K562 (cell line): ENCODE results near the gene LRRC57. TPM values are rescaled to one million over a fixed set of nuclear protein-coding genes. Genes with fewer than 3 reads are reported as not detected.

Experiments used
- ARID3A ChIP-seq: IDR thresholded peaks from 2 replicates; pipeline ENCODE4 v1.6.1; 2012; ENCODE audit warnings: low read depth, low read length, improper control_type of control experiment, borderline replicate concordance
- EP400 ChIP-seq: fragments of 450-650 bp; IDR thresholded peaks from 2 replicates; pipeline ENCODE4 v1.6.1; 2017; ENCODE audit warnings: antibody characterized with exemption, mild to moderate bottlenecking, moderate library complexity
- MNT ChIP-seq, 2 experiments: fragments of 450-650 bp; conservative IDR thresholded peaks; 2 replicates each; pipeline ENCODE4 v1.6.1; 2017; ENCODE audit warnings: mild to moderate bottlenecking in 2 of 2, moderate library complexity in 2 of 2
- RBM22 ChIP-seq: fragments of 200-400 bp; formaldehyde crosslinking; IDR thresholded peaks from 2 replicates; pipeline ENCODE4 v1.6.1; 2018; ENCODE audit warnings: low read length, low read depth; ENCODE audit not compliant: poor library complexity, severe bottlenecking
- TCFL5 ChIP-seq: fragments of 250-450 bp; sonication (Bioruptor Pico); conservative IDR thresholded peaks from 2 replicates; pipeline ENCODE4 v1.6.1; 2021; ENCODE audit warnings: mild to moderate bottlenecking, moderate library complexity, matching md5 sums
- TEAD1 ChIP-seq, 2 experiments: fragments of 450-650 bp in 1 of 2; sonication (generic) in 1 of 2; formaldehyde crosslinking; IDR thresholded peaks; 2 replicates each; pipeline versions ENCODE4 v1.4.0 to v1.8.0; 2020 to 2022; ENCODE audit warnings: mild to moderate bottlenecking in 2 of 2, missing genetic modification reagents in 1 of 2
- TFAP4 ChIP-seq: sonication (generic); formaldehyde crosslinking; IDR thresholded peaks from 2 replicates; pipeline ENCODE4 v1.8.0; 2022; ENCODE audit warnings: missing genetic modification reagents, mild to moderate bottlenecking, moderate library complexity, borderline replicate concordance
- ZBTB40 ChIP-seq, 2 experiments: fragments of 450-650 bp in 1 of 2; sonication (generic) in 1 of 2; formaldehyde crosslinking in 1 of 2; IDR thresholded peaks; 2 replicates each; pipeline versions ENCODE4 v1.7.1 to v1.9.0; 2016 to 2022; ENCODE audit warnings: inconsistent platforms in 1 of 2, mild to moderate bottlenecking in 1 of 2, missing genetic modification reagents in 1 of 2
- polyA plus RNA-seq, 8 experiments: library from polyadenylated mRNA; depleted of rRNA in 4 of 8; stranded (reverse) in 5 of 8; unstranded in 3 of 8; fragments of >200 nt; fragmentation: Nextera tagmentation in 2 of 8; fragmentation: Illumina TruSeq in 1 of 8; extraction: Ambion mirVana in 2 of 8; extraction: Trizol in 1 of 8; gene quantifications; 2 replicates each; pipeline versions ENCODE4 v1.2.1 to v1.2.3, GENCODE V29; 2011 to 2014; ENCODE audit warnings: inconsistent platforms in 1 of 8, missing spikeins in 1 of 8
- total RNA-seq, 7 experiments: library from RNA; depleted of rRNA in 6 of 7; stranded (reverse); fragments of >200 nt in 6 of 7; fragmentation: Illumina TruSeq in 2 of 7; extraction: Trizol in 2 of 7; gene quantifications; 2 replicates each; pipeline versions ENCODE4 v1.2.1 to v1.2.3, GENCODE V29; 2011 to 2021; ENCODE audit warnings: low replicate concordance in 1 of 7

The LRRC57 gene
- total and polyA plus RNA-seq, 9 of the 15 experiments (the other 6 are each of a cell fraction or from before 2014, with no cell fraction given), result 3.9 to 20.4 (median 14.8) TPM

- TF ChIP-seq ZBTB40 (IDR thresholded peaks at IDR 0.05) (peak; percentile 100), ZBTB40 (CRISPR knock-in tag; IDR thresholded peaks at IDR 0.05) (peak; percentile 100), MNT (conservative IDR thresholded peaks at IDR 0.05) (peak; percentile 71 to 80), ARID3A (peak; percentile 55; the same call in 1 of the 2 replicates), TCFL5 (CRISPR knock-in tag) (no peak), TEAD1 (CRISPR knock-in tag; IDR thresholded peaks at IDR 0.05) (peak in 1 of 2 experiments; percentile 18; a peak in 2 of 4 replicates), TFAP4 (CRISPR knock-in tag) (peak; percentile 86), RBM22 (no peak), EP400 (peak; percentile 79)
These were observed 57.7 kb downstream of the LRRC57 start, which contains the start of gene ZNF106 (continued) for GRCh38 chr15:42490671-42491538.
